Measurements from ENCODE around the gene HBB. TPM values are rescaled to one million over a fixed set of nuclear protein-coding genes. Genes with fewer than 3 reads are reported as not detected.

Gene HBB
- polyA plus RNA-seq (2013, experiment 1 of 2): not detected
- not detected for polyA plus RNA-seq (2013, experiment 2 of 2)

DNA sequence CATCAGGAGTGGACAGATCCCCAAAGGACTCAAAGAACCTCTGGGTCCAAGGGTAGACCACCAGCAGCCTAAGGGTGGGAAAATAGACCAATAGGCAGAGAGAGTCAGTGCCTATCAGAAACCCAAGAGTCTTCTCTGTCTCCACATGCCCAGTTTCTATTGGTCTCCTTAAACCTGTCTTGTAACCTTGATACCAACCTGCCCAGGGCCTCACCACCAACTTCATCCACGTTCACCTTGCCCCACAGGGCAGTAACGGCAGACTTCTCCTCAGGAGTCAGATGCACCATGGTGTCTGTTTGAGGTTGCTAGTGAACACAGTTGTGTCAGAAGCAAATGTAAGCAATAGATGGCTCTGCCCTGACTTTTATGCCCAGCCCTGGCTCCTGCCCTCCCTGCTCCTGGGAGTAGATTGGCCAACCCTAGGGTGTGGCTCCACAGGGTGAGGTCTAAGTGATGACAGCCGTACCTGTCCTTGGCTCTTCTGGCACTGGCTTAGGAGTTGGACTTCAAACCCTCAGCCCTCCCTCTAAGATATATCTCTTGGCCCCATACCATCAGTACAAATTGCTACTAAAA, at the start of gene HBB:
HBB (minus strand) TSS at position 340 of the 579 bp plus-strand sequence; CDS start at position 290, 50 bp downstream.
- WGBS, 2 experiments (ENCODE audit: insufficient coverage in 2 of 2): 96% methylated on average over 3 of the region's 3 CpGs; no CpG with 5 or more reads in 1 of the 2 experiments
- Histone ChIP-seq H3K27ac (ENCODE audit: low read depth, low read length, severe bottlenecking) (no peak within 1 kb of the TSS), H3K4me3 (ENCODE audit: extremely low read depth, insufficient read depth, low read length, poor library complexity, severe bottlenecking) (no peak within 1 kb of the TSS), H3K36me3 (ENCODE audit: control insufficient read depth, insufficient read depth, low read length) (no peaks in the 10 kb centered on the region), H3K4me1 (ENCODE audit: control insufficient read depth, insufficient read depth, low read length, poor library complexity, severe bottlenecking) (no peaks in the 10 kb centered on the region), H3K9me3 (ENCODE audit: control insufficient read depth, low read length) (no peaks in the 10 kb centered on the region)

DNA sequence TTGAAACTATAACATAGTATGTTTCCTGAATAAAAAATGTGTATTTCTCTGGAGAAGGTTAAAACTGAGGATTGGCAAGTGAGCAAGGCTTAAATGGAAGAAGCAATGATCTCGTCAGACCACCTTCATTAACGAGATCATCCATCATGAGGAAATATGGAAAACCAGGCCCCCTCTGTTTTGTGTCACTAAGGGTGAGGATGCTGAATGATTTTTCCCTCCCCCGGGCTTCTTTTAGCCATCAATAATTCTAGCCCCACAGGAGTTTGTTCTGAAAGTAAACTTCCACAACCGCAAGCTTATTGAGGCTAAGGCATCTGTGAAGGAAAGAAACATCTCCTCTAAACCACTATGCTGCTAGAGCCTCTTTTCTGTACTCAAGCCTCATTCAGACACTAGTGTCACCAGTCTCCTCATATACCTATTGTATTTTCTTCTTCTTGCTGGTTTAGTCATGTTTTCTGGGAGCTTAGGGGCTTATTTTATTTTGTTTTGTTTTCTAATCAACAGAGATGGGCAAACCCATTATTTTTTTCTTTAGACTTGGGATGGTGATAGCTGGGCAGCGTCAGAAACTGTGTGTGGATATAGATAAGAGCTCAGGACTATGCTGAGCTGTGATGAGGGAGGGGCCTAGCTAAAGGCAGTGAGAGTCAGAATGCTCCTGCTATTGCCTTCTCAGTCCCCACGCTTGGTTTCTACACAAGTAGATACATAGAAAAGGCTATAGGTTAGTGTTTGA, 48.7 kb upstream of the HBB start:
- Histone ChIP-seq H3K4me3 (ENCODE audit: extremely low read depth, insufficient read depth, low read length, poor library complexity, severe bottlenecking) (no peak overlapping the region), H3K27ac (ENCODE audit: low read depth, low read length, severe bottlenecking) (peak overlapping the region; percentile 48), H3K4me1 (ENCODE audit: control insufficient read depth, insufficient read depth, low read length, poor library complexity, severe bottlenecking) (peaks cover 18% of the 10 kb centered on the region), H3K9me3 (ENCODE audit: control insufficient read depth, low read length) (no peaks in the 10 kb centered on the region), H3K36me3 (ENCODE audit: control insufficient read depth, insufficient read depth, low read length) (no peaks in the 10 kb centered on the region)
- 80 to 90% methylated on average over 2 of the region's 6 CpGs for WGBS, 2 experiments (ENCODE audit: insufficient coverage in 2 of 2)

DNA sequence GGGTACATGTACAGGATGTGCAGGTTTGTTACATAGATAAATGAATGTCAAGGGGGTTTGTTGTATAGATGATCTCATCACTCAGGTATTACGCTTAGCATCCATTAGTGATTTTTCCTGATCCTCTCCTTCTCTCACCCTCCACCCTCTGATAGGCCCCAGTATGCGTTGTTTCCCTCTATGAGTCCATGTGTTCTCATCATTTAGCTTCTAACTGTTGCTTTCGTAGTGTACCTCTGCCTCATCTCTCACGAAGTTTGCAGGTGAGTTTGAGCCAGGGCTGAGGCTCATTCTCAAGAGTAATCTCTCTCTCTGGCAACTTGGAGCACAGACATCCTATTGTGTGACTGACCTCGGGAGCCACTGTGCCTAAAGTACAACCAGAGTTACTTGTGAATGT, 47.5 kb upstream of the HBB start:
- Histone ChIP-seq H3K27ac (ENCODE audit: low read depth, low read length, severe bottlenecking) (peak overlapping the region; percentile 54), H3K4me1 (ENCODE audit: control insufficient read depth, insufficient read depth, low read length, poor library complexity, severe bottlenecking) (peaks cover 13% of the 10 kb centered on the region), H3K4me3 (ENCODE audit: extremely low read depth, insufficient read depth, low read length, poor library complexity, severe bottlenecking) (no peak overlapping the region), H3K36me3 (ENCODE audit: control insufficient read depth, insufficient read depth, low read length) (no peaks in the 10 kb centered on the region), H3K9me3 (ENCODE audit: control insufficient read depth, low read length) (no peaks in the 10 kb centered on the region)
- 68% methylated on average over 4 of the region's 5 CpGs for WGBS, 2 experiments (ENCODE audit: insufficient coverage in 2 of 2)

DNA sequence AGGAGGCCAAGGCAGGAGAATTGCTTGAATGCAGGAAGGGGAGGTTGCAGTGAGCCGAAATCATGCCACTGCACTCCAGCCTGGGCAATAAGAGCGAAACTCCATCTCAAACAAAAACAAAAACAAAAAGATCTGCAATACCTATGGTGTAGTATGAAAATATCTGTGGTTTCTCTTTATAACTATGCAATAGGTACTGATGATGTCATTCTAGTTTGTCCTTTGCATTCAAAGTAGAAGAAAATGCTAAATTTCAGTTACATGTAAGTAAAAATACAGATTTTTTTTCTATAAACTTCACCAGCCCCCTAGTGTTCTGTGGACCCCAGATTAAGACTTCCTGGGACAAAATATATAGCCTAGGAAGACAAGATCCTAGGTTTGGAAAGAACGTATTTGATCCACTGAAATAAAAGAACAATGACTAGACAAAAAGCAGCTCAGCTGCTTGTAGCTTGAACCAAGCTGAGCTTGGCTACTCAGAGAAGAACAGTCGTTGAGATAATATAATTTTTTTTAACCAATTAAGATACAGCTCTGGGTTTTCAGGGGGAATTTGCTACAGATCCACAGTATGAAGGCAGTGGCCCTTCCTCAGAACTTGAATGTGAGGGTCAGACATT, 45.6 kb upstream of the HBB start:
- H3K36me3 ChIP-seq (ENCODE audit: control insufficient read depth, insufficient read depth, low read length): no peaks in the 10 kb centered on the region
- H3K4me1 ChIP-seq (ENCODE audit: control insufficient read depth, insufficient read depth, low read length, poor library complexity, severe bottlenecking): peaks cover 13% of the 10 kb centered on the region
- H3K9me3 ChIP-seq (ENCODE audit: control insufficient read depth, low read length): no peaks in the 10 kb centered on the region
- WGBS, 2 experiments (ENCODE audit: insufficient coverage in 2 of 2): 67 to 88% methylated on average over 1 of the region's 4 CpGs
- H3K4me3 ChIP-seq (ENCODE audit: extremely low read depth, insufficient read depth, low read length, poor library complexity, severe bottlenecking): no peak overlapping the region
- H3K27ac ChIP-seq (ENCODE audit: low read depth, low read length, severe bottlenecking): no peak overlapping the region

DNA sequence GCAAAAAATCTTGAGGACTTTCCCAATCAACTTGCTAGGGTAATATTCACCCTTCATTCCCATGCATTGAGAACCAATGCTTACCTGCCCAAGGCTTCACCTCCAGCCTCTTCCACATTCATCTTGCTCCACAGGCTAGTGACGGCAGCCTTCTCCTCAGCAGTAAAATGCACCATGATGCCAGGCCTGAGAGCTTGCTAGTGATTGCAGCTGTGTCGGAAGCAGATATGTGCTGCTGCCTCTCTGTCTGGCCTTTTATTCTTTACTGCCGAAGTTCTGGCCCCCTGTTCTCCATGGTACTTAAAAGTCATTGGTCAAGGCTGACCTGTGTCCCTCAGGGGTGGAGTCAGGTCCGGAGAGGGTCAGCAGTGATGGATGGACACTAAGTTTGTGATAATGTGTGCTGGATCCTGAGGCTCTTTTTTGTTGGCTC, 42.9 kb upstream of the HBB start, which contains the start of gene HBE1:
HBE1 (minus strand) TSS at position 231 of the 433 bp plus-strand sequence; CDS start at position 176, 55 bp downstream.
- H3K9me3 ChIP-seq (ENCODE audit: control insufficient read depth, low read length): no peaks in the 10 kb centered on the region
- no peak within 1 kb of the TSS for H3K27ac ChIP-seq (ENCODE audit: low read depth, low read length, severe bottlenecking)
- H3K4me1 ChIP-seq (ENCODE audit: control insufficient read depth, insufficient read depth, low read length, poor library complexity, severe bottlenecking): peaks cover 5% of the 10 kb centered on the region
- H3K4me3 ChIP-seq (ENCODE audit: extremely low read depth, insufficient read depth, low read length, poor library complexity, severe bottlenecking): no peak within 1 kb of the TSS
- 81 to 84% methylated on average over 3 of the region's 4 CpGs for whole genome bisulfite sequencing, 2 experiments (ENCODE audit: insufficient coverage in 2 of 2)
- no peaks in the 10 kb centered on the region for H3K36me3 ChIP-seq (ENCODE audit: control insufficient read depth, insufficient read depth, low read length)

DNA sequence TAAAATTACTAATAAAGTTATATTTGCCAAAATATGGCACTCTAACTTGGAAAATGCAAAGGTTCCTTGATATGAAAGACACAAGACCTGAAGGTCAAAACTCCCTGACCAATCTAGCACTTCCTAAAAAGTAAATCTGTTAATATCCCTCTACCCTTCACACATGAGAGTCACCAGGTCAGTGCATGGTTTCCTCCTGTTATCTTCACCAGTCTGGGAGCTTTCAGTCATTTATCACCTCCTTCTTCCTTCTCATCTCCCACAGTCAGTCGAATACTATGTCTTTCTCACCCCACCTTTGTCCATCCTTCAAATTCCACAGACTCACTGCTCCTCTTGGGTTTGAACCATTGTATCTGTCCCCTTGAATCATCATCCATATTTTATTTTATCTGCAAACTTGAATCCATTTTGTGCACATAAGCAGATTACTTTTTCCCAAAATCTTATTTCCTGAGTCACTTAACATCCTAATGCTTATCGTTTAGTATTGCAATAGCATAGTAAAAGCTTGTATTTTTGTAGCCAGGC, 40.2 kb upstream of the HBB start:
- H3K36me3 ChIP-seq (ENCODE audit: control insufficient read depth, insufficient read depth, low read length): no peaks in the 10 kb centered on the region
- no peaks in the 10 kb centered on the region for H3K4me1 ChIP-seq (ENCODE audit: control insufficient read depth, insufficient read depth, low read length, poor library complexity, severe bottlenecking)
- WGBS, 2 experiments (ENCODE audit: insufficient coverage in 2 of 2): 85 to 92% methylated on average over 1 to 2 of the region's 2 CpGs
- no peak overlapping the region for H3K4me3 ChIP-seq (ENCODE audit: extremely low read depth, insufficient read depth, low read length, poor library complexity, severe bottlenecking)
- H3K27ac ChIP-seq (ENCODE audit: low read depth, low read length, severe bottlenecking): no peak overlapping the region
- no peaks in the 10 kb centered on the region for H3K9me3 ChIP-seq (ENCODE audit: control insufficient read depth, low read length)

DNA sequence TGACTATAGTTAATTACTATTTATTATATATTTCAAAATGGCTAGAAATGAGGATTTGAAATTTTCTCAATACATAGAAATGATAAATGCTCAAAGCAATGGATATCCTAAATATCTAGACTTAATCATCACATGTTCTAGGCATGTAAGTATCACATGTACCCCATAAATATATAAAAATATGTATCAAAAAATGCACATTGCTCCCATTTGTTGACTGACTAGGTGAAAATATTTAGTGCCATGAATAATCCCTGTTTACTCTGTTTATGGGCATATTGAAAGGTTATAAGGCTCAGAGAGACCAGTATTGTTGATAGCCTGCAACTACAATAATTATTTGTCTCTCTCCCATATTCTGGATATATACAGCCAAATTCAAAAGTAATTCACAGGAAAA, 39.7 kb upstream of the HBB start:
- H3K27ac ChIP-seq (ENCODE audit: low read depth, low read length, severe bottlenecking): no peak overlapping the region
- H3K4me1 ChIP-seq (ENCODE audit: control insufficient read depth, insufficient read depth, low read length, poor library complexity, severe bottlenecking): no peaks in the 10 kb centered on the region
- H3K4me3 ChIP-seq (ENCODE audit: extremely low read depth, insufficient read depth, low read length, poor library complexity, severe bottlenecking): no peak overlapping the region
- H3K36me3 ChIP-seq (ENCODE audit: control insufficient read depth, insufficient read depth, low read length): no peaks in the 10 kb centered on the region
- H3K9me3 ChIP-seq (ENCODE audit: control insufficient read depth, low read length): no peaks in the 10 kb centered on the region

DNA sequence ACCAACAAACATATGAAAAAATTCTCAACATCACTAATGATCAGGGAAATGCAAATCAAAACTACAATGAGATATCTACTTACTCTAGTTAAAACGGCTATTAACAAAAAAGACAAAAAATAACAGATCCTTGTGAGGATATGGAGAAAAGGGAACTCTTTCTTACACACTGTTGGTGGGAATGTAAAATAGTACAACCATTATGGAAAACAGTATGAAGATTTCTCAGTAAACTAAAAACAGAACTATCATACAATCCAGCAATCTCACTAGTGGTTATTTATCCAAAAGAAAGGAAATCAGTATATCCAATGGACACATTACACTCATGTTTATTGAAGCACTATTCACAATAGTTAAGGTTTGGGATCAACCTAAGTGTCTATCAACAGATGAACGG, 39.0 kb upstream of the HBB start:
- WGBS, 2 experiments (ENCODE audit: insufficient coverage in 2 of 2): no CpG with 5 or more reads among the region's 2 CpGs
- H3K4me1 ChIP-seq (ENCODE audit: control insufficient read depth, insufficient read depth, low read length, poor library complexity, severe bottlenecking): no peaks in the 10 kb centered on the region

DNA sequence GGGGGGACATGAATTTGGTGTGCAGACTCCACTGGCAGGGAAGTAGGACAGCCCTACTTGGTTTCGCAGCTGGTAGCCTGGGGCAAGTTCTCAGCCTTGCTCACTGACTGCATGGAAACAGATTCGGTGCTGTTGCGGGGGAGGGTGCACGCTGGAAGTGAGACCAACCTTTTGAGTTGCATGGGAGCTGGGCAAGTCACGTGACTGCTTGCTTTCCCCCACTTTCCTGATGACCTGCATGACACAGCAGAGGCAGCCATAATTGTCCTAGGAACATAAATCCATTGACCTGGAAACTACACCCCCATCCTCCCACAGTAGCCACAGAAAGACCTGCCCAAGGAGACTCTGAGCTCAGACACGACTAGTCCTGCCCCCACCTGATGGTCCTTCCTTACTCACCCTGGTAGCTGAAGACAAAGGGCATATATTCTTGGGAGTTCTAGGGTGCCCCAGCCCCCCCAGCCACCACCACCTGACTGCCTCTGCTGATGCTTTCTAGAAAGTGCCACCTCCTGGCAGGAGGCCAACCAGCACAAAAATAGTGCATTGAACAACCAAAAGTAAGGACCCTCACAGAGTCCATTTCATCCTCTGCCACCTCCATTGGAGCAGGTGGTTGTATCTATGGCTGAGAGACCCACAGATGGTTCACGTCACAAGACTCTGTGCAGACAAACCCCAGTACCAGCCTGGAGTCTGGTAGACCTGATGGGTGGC, 31.8 kb upstream of the HBB start:
- no peak overlapping the region for H3K27ac ChIP-seq (ENCODE audit: low read depth, low read length, severe bottlenecking)
- H3K4me3 ChIP-seq (ENCODE audit: extremely low read depth, insufficient read depth, low read length, poor library complexity, severe bottlenecking): no peak overlapping the region
- no peaks in the 10 kb centered on the region for H3K9me3 ChIP-seq (ENCODE audit: control insufficient read depth, low read length)
- H3K4me1 ChIP-seq (ENCODE audit: control insufficient read depth, insufficient read depth, low read length, poor library complexity, severe bottlenecking): no peaks in the 10 kb centered on the region
- 66 to 68% methylated on average over 4 to 7 of the region's 7 CpGs for WGBS, 2 experiments (ENCODE audit: insufficient coverage in 2 of 2)
- no peaks in the 10 kb centered on the region for H3K36me3 ChIP-seq (ENCODE audit: control insufficient read depth, insufficient read depth, low read length)

More for the DNA sequence above, 39.0 kb upstream of the HBB start:
- no peak overlapping the region for H3K27ac ChIP-seq (ENCODE audit: low read depth, low read length, severe bottlenecking)
- no peak overlapping the region for H3K4me3 ChIP-seq (ENCODE audit: extremely low read depth, insufficient read depth, low read length, poor library complexity, severe bottlenecking)
- H3K36me3 ChIP-seq (ENCODE audit: control insufficient read depth, insufficient read depth, low read length): no peaks in the 10 kb centered on the region
- H3K9me3 ChIP-seq (ENCODE audit: control insufficient read depth, low read length): no peaks in the 10 kb centered on the region

DNA sequence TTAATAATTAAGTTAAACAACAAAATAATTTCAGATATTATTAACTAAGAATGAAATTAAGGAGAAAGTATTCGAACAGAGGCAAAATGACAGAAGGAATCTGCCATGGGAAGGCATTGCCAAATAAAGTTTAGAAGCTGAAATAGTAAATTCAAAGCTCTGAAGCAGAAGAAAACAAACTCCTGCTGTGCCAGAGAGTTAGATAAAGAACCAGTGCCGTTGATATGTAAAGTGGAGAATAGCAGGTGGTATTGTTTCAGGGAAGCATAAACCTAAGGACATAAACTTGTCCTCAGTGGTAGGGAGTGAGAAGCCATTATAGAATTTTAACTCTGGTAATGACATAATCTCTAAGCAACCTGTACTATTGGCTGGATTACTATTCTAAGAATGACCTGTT, 30.4 kb upstream of the HBB start:
- WGBS, 2 experiments (ENCODE audit: insufficient coverage in 2 of 2): 6 to 33% methylated on average over 1 to 2 of the region's 2 CpGs
- Histone ChIP-seq H3K9me3 (ENCODE audit: control insufficient read depth, low read length) (no peaks in the 10 kb centered on the region), H3K27ac (ENCODE audit: low read depth, low read length, severe bottlenecking) (no peak overlapping the region), H3K36me3 (ENCODE audit: control insufficient read depth, insufficient read depth, low read length) (no peaks in the 10 kb centered on the region), H3K4me1 (ENCODE audit: control insufficient read depth, insufficient read depth, low read length, poor library complexity, severe bottlenecking) (no peaks in the 10 kb centered on the region), H3K4me3 (ENCODE audit: extremely low read depth, insufficient read depth, low read length, poor library complexity, severe bottlenecking) (no peak overlapping the region)
